GM18511 (cell line): ENCODE measurements around the gene APP.

ENCODE experiments used
- ATAC-seq: cut with Tn5 transposase; IDR thresholded peaks from one replicate; pipeline ENCODE4 v1.9.1; 2021; ENCODE audit warnings: mild to moderate bottlenecking, moderate library complexity; ENCODE audit not compliant: unreplicated experiment

APP gene

GRCh38 chr21:26070822-26071425, 99.6 kb downstream of the APP start:
- peak; percentile 82 for ATAC-seq

GRCh38 chr21:26070121-26070520, 100.4 kb downstream of the APP start:
- ATAC-seq, result no peak

GRCh38 chr21:26068776-26069175, 101.8 kb downstream of the APP start:
- ATAC-seq, result no peak

GRCh38 chr21:26067836-26068594, 102.6 kb downstream of the APP start:
- no peak for ATAC-seq

GRCh38 chr21:26064506-26064905, 106.1 kb downstream of the APP start:
- no peak for ATAC-seq

GRCh38 chr21:26061437-26061836, 109.1 kb downstream of the APP start:
- no peak for ATAC-seq

- no peak for ATAC-seq
Observed at GRCh38 chr21:26060335-26061115, 110.0 kb downstream of the APP start.

- ATAC-seq, result no peak
Observed at GRCh38 chr21:26057477-26058170, 112.9 kb downstream of the APP start.

- ATAC-seq, result no peak
Observed at GRCh38 chr21:26055841-26056264, 114.7 kb downstream of the APP start.

GRCh38 chr21:26055010-26055409, 115.6 kb downstream of the APP start:
- no peak for ATAC-seq

- ATAC-seq, result no peak
Observed at GRCh38 chr21:26052057-26052456, 118.5 kb downstream of the APP start.

- no peak for ATAC-seq
Observed at GRCh38 chr21:26050857-26051256, 119.7 kb downstream of the APP start.

GRCh38 chr21:26049803-26050202, 120.8 kb downstream of the APP start:
- ATAC-seq, result no peak

- ATAC-seq, result no peak
Observed at GRCh38 chr21:26047279-26047967, 123.1 kb downstream of the APP start.

- ATAC-seq, result no peak
Observed at GRCh38 chr21:26043891-26044290, 126.7 kb downstream of the APP start.

- no peak for ATAC-seq
Observed at GRCh38 chr21:26042181-26042876, 128.2 kb downstream of the APP start.

- ATAC-seq, result no peak
Observed at GRCh38 chr21:26041431-26042180, 129.0 kb downstream of the APP start.

- ATAC-seq, result no peak
Observed at GRCh38 chr21:26036916-26037315, 133.7 kb downstream of the APP start.

GRCh38 chr21:26032263-26032662, 138.3 kb downstream of the APP start:
- ATAC-seq, result no peak
